HEK293 (cell line): ENCODE measurements around the gene DTHD1.

Experiments used
- CTCF ChIA-PET: fragments of 350-600 bp; formaldehyde crosslinking; extraction: SDS; loops from one replicate; lab custom pipeline; 2021; ENCODE audit warnings: antibody characterized with exemption; lab: Yijun Ruan, JAX
- POLR2A ChIA-PET: fragments of 300-600 bp; formaldehyde crosslinking; extraction: SDS; loops from one replicate; lab custom pipeline; 2020; ENCODE audit warnings: antibody characterized with exemption, inconsistent platforms; lab: Yijun Ruan, JAX
- H3K27ac ChIP-seq: fragments of 200-500 bp; sonication (Bioruptor generic); 2 replicates; pipeline ENCODE4 v1.5.1; 2014; ENCODE audit warnings: low read depth, low read length, control low read depth, inconsistent platforms; ENCODE audit errors: extremely low read depth
- H3K36me3 ChIP-seq, 2 experiments: fragments of 200-500 bp in 1 of 2; sonication (Bioruptor generic) in 1 of 2; 1 replicate in 1 of 2; 2 replicates in 1 of 2; pipeline ENCODE4 v1.5.1; 2014 to 2017; ENCODE audit warnings: inconsistent platforms in 2 of 2, low read length in 2 of 2; ENCODE audit not compliant: control insufficient read depth in 2 of 2, insufficient read depth in 1 of 2
- H3K4me1 ChIP-seq: fragments of 200-500 bp; sonication (Bioruptor generic); 2 replicates; pipeline ENCODE4 v1.5.1; 2014; ENCODE audit warnings: mild to moderate bottlenecking, low read length, inconsistent platforms; ENCODE audit not compliant: control insufficient read depth, insufficient read depth
- H3K4me3 ChIP-seq: 2 replicates; pipeline ENCODE4 v1.5.1; 2011; ENCODE audit warnings: low read depth, mild to moderate bottlenecking, control low read depth, low read length, moderate library complexity
- H3K9me3 ChIP-seq: fragments of 200-500 bp; sonication (Bioruptor generic); 2 replicates; pipeline ENCODE4 v1.5.1; 2014; ENCODE audit warnings: low read depth, low read length, inconsistent platforms; ENCODE audit not compliant: control insufficient read depth, insufficient read depth
- EGR2 ChIP-seq: fragments of 450-650 bp; formaldehyde crosslinking; IDR thresholded peaks from 2 replicates; pipeline ENCODE4 v1.5.1; 2016; ENCODE audit warnings: low read depth, missing biosample characterization, missing genetic modification characterization
- KLF1 ChIP-seq: fragments of 450-650 bp; formaldehyde crosslinking; IDR thresholded peaks from 2 replicates; pipeline ENCODE4 v1.5.1; 2016; ENCODE audit warnings: missing biosample characterization, missing genetic modification characterization
- KLF7 ChIP-seq: fragments of 450-650 bp; formaldehyde crosslinking; IDR thresholded peaks from 2 replicates; pipeline ENCODE4 v1.5.1; 2016; ENCODE audit warnings: missing biosample characterization, missing genetic modification characterization, borderline replicate concordance
- MEIS1 ChIP-seq: sonication (generic); formaldehyde crosslinking; IDR thresholded peaks from 2 replicates; pipeline ENCODE4 v1.8.1; 2022; ENCODE audit warnings: missing genetic modification reagents, mild to moderate bottlenecking, borderline replicate concordance
- SP3 ChIP-seq: fragments of 450-650 bp; formaldehyde crosslinking; IDR thresholded peaks from 2 replicates; pipeline ENCODE4 v1.5.1; 2016; ENCODE audit warnings: missing biosample characterization, missing genetic modification characterization
- ZFHX2 ChIP-seq: fragments of 450-650 bp; formaldehyde crosslinking; conservative IDR thresholded peaks from 2 replicates; pipeline ENCODE4 v1.5.1; 2016; ENCODE audit warnings: missing biosample characterization, missing genetic modification characterization
- ZFP3 ChIP-seq: fragments of 450-650 bp; formaldehyde crosslinking; IDR thresholded peaks from 2 replicates; pipeline ENCODE4 v1.5.1; 2016; ENCODE audit warnings: low read depth, missing biosample characterization, missing genetic modification characterization
- ZFP41 ChIP-seq: fragments of 450-650 bp; formaldehyde crosslinking; IDR thresholded peaks from 2 replicates; pipeline ENCODE4 v1.5.1; 2016; ENCODE audit warnings: missing biosample characterization, missing genetic modification characterization, borderline replicate concordance
- ZIC2 ChIP-seq: fragments of 450-650 bp; formaldehyde crosslinking; IDR thresholded peaks from 2 replicates; pipeline ENCODE4 v1.5.1; 2016; ENCODE audit warnings: missing biosample characterization, missing genetic modification characterization
- ZNF202 ChIP-seq: fragments of 450-650 bp; formaldehyde crosslinking; IDR thresholded peaks from 2 replicates; pipeline ENCODE4 v1.5.1; 2016; ENCODE audit warnings: missing biosample characterization, missing genetic modification characterization, borderline replicate concordance
- ZNF223 ChIP-seq: fragments of 450-650 bp; formaldehyde crosslinking; IDR thresholded peaks from 2 replicates; pipeline ENCODE4 v1.5.1; 2016; ENCODE audit warnings: missing biosample characterization, missing genetic modification characterization
- ZNF324 ChIP-seq: fragments of 450-650 bp; formaldehyde crosslinking; IDR thresholded peaks from 2 replicates; pipeline ENCODE4 v1.5.1; 2016; ENCODE audit warnings: missing biosample characterization, missing genetic modification characterization
- ZNF404 ChIP-seq: fragments of 450-650 bp; formaldehyde crosslinking; IDR thresholded peaks from 2 replicates; pipeline ENCODE4 v1.5.1; 2017; ENCODE audit warnings: missing biosample characterization, missing genetic modification characterization
- ZNF426 ChIP-seq: fragments of 450-650 bp; formaldehyde crosslinking; IDR thresholded peaks from 2 replicates; pipeline ENCODE4 v1.5.1; 2017; ENCODE audit warnings: missing biosample characterization, missing genetic modification characterization, mild to moderate bottlenecking, inconsistent platforms, moderate library complexity
- ZNF433 ChIP-seq: fragments of 450-650 bp; formaldehyde crosslinking; IDR thresholded peaks from 2 replicates; pipeline ENCODE4 v1.5.1; 2016; ENCODE audit warnings: missing biosample characterization, missing genetic modification characterization, low read depth
- ZNF48 ChIP-seq: fragments of 450-650 bp; formaldehyde crosslinking; IDR thresholded peaks from 2 replicates; pipeline ENCODE4 v1.5.1; 2016; ENCODE audit warnings: missing biosample characterization, missing genetic modification characterization
- ZNF514 ChIP-seq: fragments of 450-650 bp; formaldehyde crosslinking; IDR thresholded peaks from 2 replicates; pipeline ENCODE4 v1.5.1; 2016; ENCODE audit warnings: missing biosample characterization, missing genetic modification characterization
- ZNF658 ChIP-seq: fragments of 450-650 bp; formaldehyde crosslinking; IDR thresholded peaks from 2 replicates; pipeline ENCODE4; 2016; ENCODE audit warnings: missing biosample characterization, missing genetic modification characterization
- ZNF791 ChIP-seq: fragments of 450-650 bp; formaldehyde crosslinking; IDR thresholded peaks from 2 replicates; pipeline ENCODE4 v1.5.1; 2016; ENCODE audit warnings: missing biosample characterization, missing genetic modification characterization
- ZNF843 ChIP-seq: fragments of 450-650 bp; formaldehyde crosslinking; IDR thresholded peaks from 2 replicates; pipeline ENCODE4 v1.5.1; 2016; ENCODE audit warnings: missing biosample characterization, missing genetic modification characterization
- ZSCAN16 ChIP-seq: fragments of 450-650 bp; formaldehyde crosslinking; IDR thresholded peaks from 2 replicates; pipeline ENCODE4 v1.5.1; 2016; ENCODE audit warnings: missing biosample characterization, missing genetic modification characterization
- TF ChIP-seq, protein P1 (sequence below): fragments of 450-650 bp; formaldehyde crosslinking; IDR thresholded peaks from 2 replicates; pipeline ENCODE4 v1.5.1; 2016; ENCODE audit warnings: missing biosample characterization, missing genetic modification characterization
- TF ChIP-seq, protein P2 (sequence below): fragments of 450-650 bp; formaldehyde crosslinking; IDR thresholded peaks from 2 replicates; pipeline ENCODE4 v1.5.1; 2016; ENCODE audit warnings: missing biosample characterization, missing genetic modification characterization
- TF ChIP-seq, protein P3 (sequence below): fragments of 450-650 bp; formaldehyde crosslinking; IDR thresholded peaks from 2 replicates; pipeline ENCODE4 v1.5.1; 2016; ENCODE audit warnings: missing biosample characterization, missing genetic modification characterization

The DTHD1 gene

DNA sequence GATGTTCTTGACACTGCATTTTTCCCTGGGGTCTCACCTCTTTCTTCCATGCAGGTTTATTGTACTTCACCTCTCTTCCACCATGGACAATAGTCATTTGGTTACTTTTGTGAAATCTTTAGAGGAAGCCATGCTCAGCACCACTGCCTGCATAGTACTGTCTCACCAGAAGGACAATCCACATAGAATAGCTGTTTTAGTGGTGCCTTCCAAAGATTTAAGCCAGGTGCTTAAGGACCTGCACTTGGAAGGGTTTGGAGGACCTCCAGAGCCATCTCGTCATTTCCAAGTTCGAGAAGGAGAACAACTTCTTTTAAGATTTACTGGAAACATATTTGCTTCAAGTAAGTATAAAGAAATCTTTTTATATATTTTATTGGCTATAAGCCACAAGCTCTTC, 26.7 kb downstream of the DTHD1 start (continued):
- TF ChIP-seq ZNF514 (tag by site-specific recombination): no peak
- TF ChIP-seq, all 188 proteins: peak for 0

DNA sequence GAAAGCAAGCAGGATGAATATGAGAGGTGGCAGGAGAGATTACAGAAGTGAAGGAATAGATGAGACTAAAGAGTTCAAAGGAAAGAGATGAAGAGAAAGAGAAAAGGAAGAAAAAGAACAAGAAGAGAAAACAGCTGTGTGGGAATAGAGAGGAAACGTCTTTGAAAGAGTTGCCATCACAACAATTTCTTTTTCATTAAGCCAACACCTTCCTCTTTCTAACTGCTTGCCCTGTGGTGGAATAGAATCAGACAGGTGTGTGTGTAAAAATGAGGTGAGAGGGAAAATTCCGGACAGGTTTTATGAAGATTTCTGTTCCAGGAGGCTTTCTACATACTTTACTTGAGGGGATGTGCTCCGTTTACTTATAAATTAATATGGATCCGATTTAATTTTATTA, 28.8 kb downstream of the DTHD1 start:
- TF ChIP-seq EGR2 (tag by site-specific recombination) (no peak), KLF1 (tag by site-specific recombination) (no peak), ZNF791 (tag by site-specific recombination) (no peak), ZFP3 (tag by site-specific recombination) (no peak), ZFHX2 (no peak)
- no peak overlapping the region for H3K27ac ChIP-seq
- ChIA-PET CTCF (no interaction called here), POLR2A (no interaction called here)
- no peaks in the 10 kb centered on the region for H3K4me1 ChIP-seq
- no peaks in the 10 kb centered on the region for H3K36me3 ChIP-seq
- no peak overlapping the region for H3K4me3 ChIP-seq
- H3K9me3 ChIP-seq: no peaks in the 10 kb centered on the region

DNA sequence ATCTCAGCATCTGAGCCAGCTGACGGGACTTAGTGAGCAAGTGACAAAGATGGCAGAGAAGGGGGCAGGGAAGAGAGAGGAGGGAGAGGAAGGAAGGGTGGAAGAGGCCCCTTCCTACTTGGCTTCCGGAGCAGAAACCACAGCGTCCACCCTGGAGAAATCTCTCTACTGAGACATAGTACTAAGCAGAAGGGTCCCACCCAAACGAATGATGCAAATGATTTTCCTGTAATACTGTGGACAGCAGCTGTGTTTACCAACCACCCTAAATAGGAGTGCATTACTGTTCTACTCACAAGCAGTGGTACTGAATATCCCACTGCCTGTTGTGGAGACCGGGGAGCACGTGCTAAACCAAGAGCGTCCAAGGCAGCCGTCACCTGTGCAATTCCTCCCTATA, 29.4 kb downstream of the DTHD1 start:
- Histone ChIP-seq H3K9me3 (no peaks in the 10 kb centered on the region), H3K36me3 (no peaks in the 10 kb centered on the region), H3K27ac (no peak overlapping the region), H3K4me1 (no peaks in the 10 kb centered on the region), H3K4me3 (no peak overlapping the region)
- CTCF ChIA-PET: no interaction called here
- TF ChIP-seq MEIS1 (CRISPR knock-in tag) (no peak), ZNF843 (tag by site-specific recombination) (no peak), ZNF48 (no peak), KLF7 (tag by site-specific recombination) (no peak), ZNF223 (tag by site-specific recombination) (no peak), ZNF324 (tag by site-specific recombination) (no peak), ZFP41 (no peak), ZNF433 (tag by site-specific recombination) (no peak), ZNF202 (tag by site-specific recombination) (no peak)
- POLR2A ChIA-PET: no interaction called here

DNA sequence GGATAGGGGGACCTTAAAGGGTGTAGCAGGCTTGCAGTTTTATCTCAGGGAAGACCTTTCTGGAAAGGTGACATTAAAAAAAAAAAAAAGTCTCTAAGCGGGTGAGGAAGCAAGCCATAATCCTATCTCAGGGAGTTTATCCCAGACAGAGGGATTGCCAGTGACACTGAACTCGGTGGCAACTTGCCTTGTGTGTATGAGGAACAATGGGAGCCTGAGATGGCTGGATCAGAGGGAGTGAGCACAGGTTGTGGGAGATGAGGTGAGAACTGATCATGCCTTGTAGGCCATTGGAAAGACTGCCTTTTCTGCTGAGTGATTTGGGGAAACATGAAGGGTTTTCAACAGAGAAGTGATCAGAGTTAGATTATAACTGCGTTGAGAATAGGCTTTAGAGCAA, 31.1 kb downstream of the DTHD1 start:
- CTCF ChIA-PET: no interaction called here
- POLR2A ChIA-PET: no interaction called here
- no peak overlapping the region for H3K27ac ChIP-seq
- H3K4me3 ChIP-seq: no peak overlapping the region
- no peaks in the 10 kb centered on the region for H3K36me3 ChIP-seq
- TF ChIP-seq ZNF404 (tag by site-specific recombination) (no peak), ZNF426 (tag by site-specific recombination) (no peak), ZIC2 (tag by site-specific recombination) (no peak), SP3 (no peak)
- no peaks in the 10 kb centered on the region for H3K9me3 ChIP-seq
- no peaks in the 10 kb centered on the region for H3K4me1 ChIP-seq

DNA sequence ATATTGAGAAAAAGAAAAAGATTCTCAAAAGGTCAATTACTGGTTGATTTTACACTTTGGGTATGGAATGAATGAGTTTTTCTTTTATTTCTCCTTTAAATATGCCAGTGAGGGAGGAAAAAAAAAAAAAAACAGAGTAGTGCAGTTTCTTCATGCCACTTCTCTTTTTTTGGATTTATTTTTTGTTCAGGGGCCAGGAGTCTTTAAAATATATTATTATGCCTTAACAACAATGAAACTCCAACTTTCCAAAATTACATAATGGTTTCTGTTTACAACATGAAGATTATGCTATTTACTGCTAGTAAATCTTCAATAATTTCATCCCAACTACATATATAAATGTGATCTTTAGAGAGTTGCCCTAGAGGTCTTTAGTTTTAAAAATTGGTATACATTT, 31.9 kb downstream of the DTHD1 start:
- no peak overlapping the region for H3K27ac ChIP-seq
- no peak overlapping the region for H3K4me3 ChIP-seq
- no peaks in the 10 kb centered on the region for H3K36me3 ChIP-seq
- H3K9me3 ChIP-seq: no peaks in the 10 kb centered on the region
- no peaks in the 10 kb centered on the region for H3K4me1 ChIP-seq
- ChIA-PET POLR2A (no interaction called here), CTCF (interaction anchor here (0.7 kb wide), 1 partner anchor 50 kb away, joined by 3 read pairs; no protein-coding TSS in a partner anchor)
- TF ChIP-seq ZSCAN16: no peak
- no peak for TF ChIP-seq ZNF48
- TF ChIP-seq, protein P1, sequence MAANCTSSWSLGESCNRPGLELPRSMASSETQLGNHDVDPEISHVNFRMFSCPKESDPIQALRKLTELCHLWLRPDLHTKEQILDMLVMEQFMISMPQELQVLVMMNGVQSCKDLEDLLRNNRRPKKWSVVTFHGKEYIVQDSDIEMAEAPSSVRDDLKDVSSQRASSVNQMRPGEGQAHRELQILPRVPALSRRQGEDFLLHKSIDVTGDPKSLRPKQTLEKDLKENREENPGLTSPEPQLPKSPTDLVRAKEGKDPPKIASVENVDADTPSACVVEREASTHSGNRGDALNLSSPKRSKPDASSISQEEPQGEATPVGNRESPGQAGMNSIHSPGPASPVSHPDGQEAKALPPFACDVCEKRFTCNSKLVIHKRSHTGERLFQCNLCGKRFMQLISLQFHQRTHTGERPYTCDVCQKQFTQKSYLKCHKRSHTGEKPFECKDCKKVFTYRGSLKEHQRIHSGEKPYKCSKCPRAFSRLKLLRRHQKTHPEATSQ (tag by site-specific recombination): no peak
- TF ChIP-seq ZNF658 (tag by site-specific recombination): no peak
- TF ChIP-seq, protein P2, sequence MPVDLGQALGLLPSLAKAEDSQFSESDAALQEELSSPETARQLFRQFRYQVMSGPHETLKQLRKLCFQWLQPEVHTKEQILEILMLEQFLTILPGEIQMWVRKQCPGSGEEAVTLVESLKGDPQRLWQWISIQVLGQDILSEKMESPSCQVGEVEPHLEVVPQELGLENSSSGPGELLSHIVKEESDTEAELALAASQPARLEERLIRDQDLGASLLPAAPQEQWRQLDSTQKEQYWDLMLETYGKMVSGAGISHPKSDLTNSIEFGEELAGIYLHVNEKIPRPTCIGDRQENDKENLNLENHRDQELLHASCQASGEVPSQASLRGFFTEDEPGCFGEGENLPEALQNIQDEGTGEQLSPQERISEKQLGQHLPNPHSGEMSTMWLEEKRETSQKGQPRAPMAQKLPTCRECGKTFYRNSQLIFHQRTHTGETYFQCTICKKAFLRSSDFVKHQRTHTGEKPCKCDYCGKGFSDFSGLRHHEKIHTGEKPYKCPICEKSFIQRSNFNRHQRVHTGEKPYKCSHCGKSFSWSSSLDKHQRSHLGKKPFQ (tag by site-specific recombination): no peak
- TF ChIP-seq, protein P3, sequence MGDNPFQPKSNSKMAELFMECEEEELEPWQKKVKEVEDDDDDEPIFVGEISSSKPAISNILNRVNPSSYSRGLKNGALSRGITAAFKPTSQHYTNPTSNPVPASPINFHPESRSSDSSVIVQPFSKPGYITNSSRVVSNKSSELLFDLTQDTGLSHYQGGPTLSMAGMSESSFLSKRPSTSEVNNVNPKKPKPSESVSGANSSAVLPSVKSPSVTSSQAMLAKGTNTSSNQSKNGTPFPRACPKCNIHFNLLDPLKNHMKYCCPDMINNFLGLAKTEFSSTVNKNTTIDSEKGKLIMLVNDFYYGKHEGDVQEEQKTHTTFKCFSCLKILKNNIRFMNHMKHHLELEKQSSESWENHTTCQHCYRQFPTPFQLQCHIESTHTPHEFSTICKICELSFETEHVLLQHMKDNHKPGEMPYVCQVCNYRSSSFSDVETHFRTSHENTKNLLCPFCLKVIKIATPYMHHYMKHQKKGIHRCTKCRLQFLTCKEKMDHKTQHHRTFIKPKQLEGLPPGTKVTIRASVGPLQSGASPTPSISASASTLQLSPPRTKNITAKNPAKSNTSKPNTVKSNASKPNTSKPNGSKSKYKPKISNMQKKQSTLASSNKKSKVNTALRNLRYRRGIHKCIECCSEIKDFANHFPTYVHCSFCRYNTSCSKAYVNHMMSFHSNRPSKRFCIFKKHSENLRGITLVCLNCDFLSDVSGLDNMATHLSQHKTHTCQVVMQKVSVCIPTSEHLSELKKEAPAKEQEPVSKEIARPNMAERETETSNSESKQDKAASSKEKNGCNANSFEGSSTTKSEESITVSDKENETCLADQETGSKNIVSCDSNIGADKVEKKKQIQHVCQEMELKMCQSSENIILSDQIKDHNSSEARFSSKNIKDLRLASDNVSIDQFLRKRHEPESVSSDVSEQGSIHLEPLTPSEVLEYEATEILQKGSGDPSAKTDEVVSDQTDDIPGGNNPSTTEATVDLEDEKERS: no peak
